H9 (cell line): ENCODE measurements around the gene CDS2. TPM values are rescaled to one million over a fixed set of nuclear protein-coding genes. Genes with fewer than 3 reads are reported as not detected.

Source experiments
- DNase-seq: peaks from one replicate; pipeline ENCODE4 v3.0.0-alpha.2; 2017
- H2AFZ ChIP-seq: one replicate; pipeline ENCODE4 v1.6.1; 2013; ENCODE audit warnings: mild to moderate bottlenecking, low read length, control low read depth, moderate library complexity
- H2AK5ac ChIP-seq: 2 replicates; pipeline ENCODE4 v1.6.1; 2013; ENCODE audit warnings: low read length, control low read depth, mixed read lengths; ENCODE audit not compliant: insufficient read length
- H2BK120ac ChIP-seq: one replicate; pipeline ENCODE4 v1.6.1; 2013; ENCODE audit warnings: low read depth, mild to moderate bottlenecking, low read length, control low read depth, inconsistent platforms; ENCODE audit not compliant: poor library complexity, severe bottlenecking
- H2BK12ac ChIP-seq: 2 replicates; pipeline ENCODE4 v1.6.1; 2013; ENCODE audit warnings: low read length, control low read depth, mixed read lengths, low read depth; ENCODE audit not compliant: insufficient read length
- H2BK15ac ChIP-seq: 2 replicates; pipeline ENCODE4 v1.6.1; 2013; ENCODE audit warnings: low read depth, low read length, control low read depth
- H2BK20ac ChIP-seq: one replicate; pipeline ENCODE4 v1.6.1; 2013; ENCODE audit warnings: low read depth, mild to moderate bottlenecking, low read length, control low read depth, inconsistent platforms; ENCODE audit not compliant: poor library complexity, severe bottlenecking
- H2BK5ac ChIP-seq: 2 replicates; pipeline ENCODE4 v1.6.1; 2013; ENCODE audit warnings: low read length, control low read depth, mixed read lengths; ENCODE audit not compliant: insufficient read length
- H3K14ac ChIP-seq: 2 replicates; pipeline ENCODE4 v1.6.1; 2013; ENCODE audit warnings: low read length, control low read depth; ENCODE audit not compliant: insufficient read depth
- H3K18ac ChIP-seq: 2 replicates; pipeline ENCODE4 v1.6.1; 2013; ENCODE audit warnings: low read depth, mild to moderate bottlenecking, mixed read lengths, low read length, control low read depth; ENCODE audit not compliant: insufficient read length
- H3K23ac ChIP-seq: 2 replicates; pipeline ENCODE4 v1.6.1; 2013; ENCODE audit warnings: low read length, control low read depth, mixed read lengths, low read depth; ENCODE audit not compliant: insufficient read length
- H3K23me2 ChIP-seq: 2 replicates; pipeline ENCODE4 v1.6.1; 2013; ENCODE audit warnings: low read depth, mild to moderate bottlenecking, mixed read lengths, low read length, control low read depth; ENCODE audit not compliant: insufficient read length, poor library complexity, severe bottlenecking
- H3K27ac ChIP-seq: 2 replicates; pipeline ENCODE4 v1.5.1; 2013; ENCODE audit warnings: low read length, control low read depth, mixed read lengths, low read depth; ENCODE audit not compliant: insufficient read length
- H3K27me3 ChIP-seq: 2 replicates; pipeline ENCODE4 v1.6.1; 2013; ENCODE audit warnings: low read length, control low read depth, inconsistent platforms; ENCODE audit not compliant: insufficient read depth
- H3K4ac ChIP-seq: 2 replicates; pipeline ENCODE4 v1.6.1; 2013; ENCODE audit warnings: low read depth, mild to moderate bottlenecking, control low read depth, inconsistent platforms, low read length, moderate library complexity
- H3K4me1 ChIP-seq: 2 replicates; pipeline ENCODE4 v1.6.1; 2013; ENCODE audit warnings: low read length, control low read depth, inconsistent platforms; ENCODE audit not compliant: insufficient read depth
- H3K4me2 ChIP-seq: 2 replicates; pipeline ENCODE4 v1.6.1; 2013; ENCODE audit warnings: low read length, control low read depth, mixed read lengths; ENCODE audit not compliant: insufficient read length, insufficient read depth
- H3K56ac ChIP-seq: 2 replicates; pipeline ENCODE4 v1.6.1; 2013; ENCODE audit warnings: low read depth, mild to moderate bottlenecking, mixed read lengths, low read length, control low read depth; ENCODE audit not compliant: insufficient read length
- H3K79me1 ChIP-seq: 2 replicates; pipeline ENCODE4 v1.6.1; 2013; ENCODE audit warnings: low read depth, mild to moderate bottlenecking, moderate library complexity, low read length, control low read depth, inconsistent platforms; ENCODE audit not compliant: insufficient read depth, poor library complexity, severe bottlenecking
- H3K79me2 ChIP-seq: 2 replicates; pipeline ENCODE4 v1.6.1; 2013; ENCODE audit warnings: low read length, control low read depth, inconsistent platforms; ENCODE audit not compliant: insufficient read depth
- H3K9ac ChIP-seq: 2 replicates; pipeline ENCODE4 v1.6.1; 2013; ENCODE audit warnings: low read length, control low read depth, mixed read lengths; ENCODE audit not compliant: insufficient read length; ENCODE audit errors: extremely low read depth
- H3K9me3 ChIP-seq: one replicate; pipeline ENCODE4 v1.6.1; 2013; ENCODE audit warnings: low read depth, low read length, inconsistent platforms; ENCODE audit not compliant: control insufficient read depth
- H3T11ph ChIP-seq: one replicate; pipeline ENCODE4 v1.6.1; 2013; ENCODE audit warnings: mild to moderate bottlenecking, low read length, control low read depth, inconsistent platforms
- H4K20me1 ChIP-seq: one replicate; pipeline ENCODE4 v1.6.1; 2013; ENCODE audit not compliant: control insufficient read depth, insufficient read length, insufficient read depth
- H4K5ac ChIP-seq: 2 replicates; pipeline ENCODE4 v1.6.1; 2013; ENCODE audit warnings: low read depth, mild to moderate bottlenecking, mixed read lengths, low read length, control low read depth; ENCODE audit not compliant: insufficient read length
- H4K8ac ChIP-seq: replicated peaks from 2 replicates; pipeline ENCODE4 v1.6.1; 2013; ENCODE audit warnings: low read length, control low read depth, mixed read lengths, low read depth; ENCODE audit not compliant: insufficient read length
- H4K91ac ChIP-seq: 2 replicates; pipeline ENCODE4 v1.6.1; 2013; ENCODE audit warnings: low read depth, mild to moderate bottlenecking, moderate library complexity, mixed read lengths, low read length, control low read depth; ENCODE audit not compliant: insufficient read length
- H3K27ac Mint-ChIP-seq, 3 experiments: 2 replicates in 2 of 3; 3 replicates in 1 of 3; pipeline ENCODE4 v1.8.0; 2020 to 2021; ENCODE audit warnings: mixed read lengths in 3 of 3, mild to moderate bottlenecking in 1 of 3, moderate library complexity in 1 of 3
- H3K27me3 Mint-ChIP-seq: 2 replicates; pipeline ENCODE4 v1.8.0; 2021; ENCODE audit warnings: low read depth, mild to moderate bottlenecking, moderate library complexity, mixed read lengths
- H3K36me3 Mint-ChIP-seq, 3 experiments: 2 replicates in 2 of 3; 3 replicates in 1 of 3; pipeline ENCODE4 v1.8.0; 2020 to 2021; ENCODE audit warnings: low read depth in 3 of 3, mixed read lengths in 3 of 3; ENCODE audit not compliant: insufficient read depth in 1 of 3
- H3K4me1 Mint-ChIP-seq, 2 experiments: 2 replicates each; pipeline ENCODE4 v1.8.0; 2020; ENCODE audit warnings: mixed read lengths in 2 of 2
- H3K4me3 Mint-ChIP-seq, 2 experiments: 2 replicates in 1 of 2; 3 replicates in 1 of 2; pipeline ENCODE4 v1.8.0; 2020 to 2021; ENCODE audit warnings: mild to moderate bottlenecking in 2 of 2, mixed read lengths in 2 of 2, moderate library complexity in 1 of 2
- H3K9me3 Mint-ChIP-seq, 2 experiments: 2 replicates in 1 of 2; 3 replicates in 1 of 2; pipeline ENCODE4 v1.8.0; 2020; ENCODE audit warnings: mild to moderate bottlenecking in 2 of 2, mixed read lengths in 2 of 2, moderate library complexity in 1 of 2
- WGBS: extraction: QIAGEN DNeasy Blood & Tissue Kit; methylation state at CpG from one replicate; pipeline ENCODE4 v1.1.7; 2013; ENCODE audit warnings: missing lambda C conversion rate, low lambda C conversion rate, mixed read lengths; ENCODE audit not compliant: insufficient read length; ENCODE audit errors: extremely low coverage; 5-methylcytosine and 5-hydroxymethylcytosine counted together
- total RNA-seq: library from RNA; stranded (reverse); gene quantifications from 2 replicates; pipeline ENCODE4 v1.2.1, GENCODE V29; 2021
- TF ChIP-seq, protein P1 (sequence below): fragments of 200-600 bp; sonication (generic); conservative IDR thresholded peaks from 3 replicates; pipeline ENCODE4 v1.8.0; 2021; ENCODE audit warnings: antibody characterized with exemption, mild to moderate bottlenecking

CDS2 gene
- total RNA-seq, 1 experiment from 2014 or later, result 63.2 TPM

DNA sequence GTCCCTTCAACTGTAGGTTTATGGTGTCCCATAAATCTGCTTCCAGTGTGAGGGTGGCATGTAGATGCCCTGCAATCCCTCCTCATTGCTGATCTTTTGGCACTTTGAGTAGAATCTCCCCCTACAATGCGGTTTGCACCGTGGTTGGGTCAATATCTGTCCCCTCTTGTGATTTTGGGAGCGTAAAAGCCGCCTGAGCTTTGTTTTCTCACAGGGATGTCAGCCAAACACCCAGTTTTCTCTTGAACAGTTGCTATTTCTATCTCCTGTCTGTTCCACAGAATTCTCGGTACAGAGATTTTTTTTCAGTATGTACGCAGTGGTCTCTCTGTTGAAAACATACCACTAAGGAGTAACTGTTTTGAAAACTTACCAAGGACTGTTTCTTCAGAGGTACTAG, 21.8 kb downstream of the CDS2 start:
- H3K23me2 ChIP-seq, result no peaks in the 10 kb centered on the region
- H3K27me3 Mint-ChIP-seq, result no peaks in the 10 kb centered on the region
- H3K9me3 Mint-ChIP-seq, result no peaks in the 10 kb centered on the region
- H2BK5ac ChIP-seq, result no peak overlapping the region
- H3K36me3 Mint-ChIP-seq, result no peaks in the 10 kb centered on the region; a peak in 2 of 7 replicates
- no peak overlapping the region for H2BK12ac ChIP-seq
- TF ChIP-seq, protein P1, sequence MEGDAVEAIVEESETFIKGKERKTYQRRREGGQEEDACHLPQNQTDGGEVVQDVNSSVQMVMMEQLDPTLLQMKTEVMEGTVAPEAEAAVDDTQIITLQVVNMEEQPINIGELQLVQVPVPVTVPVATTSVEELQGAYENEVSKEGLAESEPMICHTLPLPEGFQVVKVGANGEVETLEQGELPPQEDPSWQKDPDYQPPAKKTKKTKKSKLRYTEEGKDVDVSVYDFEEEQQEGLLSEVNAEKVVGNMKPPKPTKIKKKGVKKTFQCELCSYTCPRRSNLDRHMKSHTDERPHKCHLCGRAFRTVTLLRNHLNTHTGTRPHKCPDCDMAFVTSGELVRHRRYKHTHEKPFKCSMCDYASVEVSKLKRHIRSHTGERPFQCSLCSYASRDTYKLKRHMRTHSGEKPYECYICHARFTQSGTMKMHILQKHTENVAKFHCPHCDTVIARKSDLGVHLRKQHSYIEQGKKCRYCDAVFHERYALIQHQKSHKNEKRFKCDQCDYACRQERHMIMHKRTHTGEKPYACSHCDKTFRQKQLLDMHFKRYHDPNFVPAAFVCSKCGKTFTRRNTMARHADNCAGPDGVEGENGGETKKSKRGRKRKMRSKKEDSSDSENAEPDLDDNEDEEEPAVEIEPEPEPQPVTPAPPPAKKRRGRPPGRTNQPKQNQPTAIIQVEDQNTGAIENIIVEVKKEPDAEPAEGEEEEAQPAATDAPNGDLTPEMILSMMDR, result no peak
- H4K91ac ChIP-seq, result no peak overlapping the region
- no peak overlapping the region for H3T11ph ChIP-seq
- H3K4me1 ChIP-seq, result no peaks in the 10 kb centered on the region; the same call in 1 of the 2 replicates
- H3K14ac ChIP-seq, result no peak overlapping the region
- H3K23ac ChIP-seq, result no peak overlapping the region
- H3K56ac ChIP-seq, result no peak overlapping the region
- H4K5ac ChIP-seq, result no peak overlapping the region
- no peak overlapping the region for H2AK5ac ChIP-seq
- H2BK120ac ChIP-seq, result no peak overlapping the region
- H3K4me1 Mint-ChIP-seq, result peaks cover 12 to 16% of the 10 kb centered on the region in 2 experiments
- no peak overlapping the region for H3K27ac ChIP-seq
- H3K4me3 Mint-ChIP-seq, result no peak overlapping the region
- no peak overlapping the region for H3K4ac ChIP-seq
- no peaks in the 10 kb centered on the region for H4K20me1 ChIP-seq
- no peak overlapping the region for H2BK15ac ChIP-seq
- H2BK20ac ChIP-seq, result no peak overlapping the region
- DNase-seq, result no peak
- no peak overlapping the region for H2AFZ ChIP-seq
- no peaks in the 10 kb centered on the region for H3K9me3 ChIP-seq
- no peak overlapping the region for H3K18ac ChIP-seq
- H4K8ac ChIP-seq, result no peak overlapping the region
- H3K9ac ChIP-seq, result no peak overlapping the region
- no CpG with 5 or more reads among the region's 6 CpGs for WGBS
- no peaks in the 10 kb centered on the region; the same call in 1 of the 2 replicates for H3K79me2 ChIP-seq
- no peak overlapping the region; a peak in 2 of 7 replicates for H3K27ac Mint-ChIP-seq
- H3K27me3 ChIP-seq, result no peaks in the 10 kb centered on the region
- H3K79me1 ChIP-seq, result peaks cover 8% of the 10 kb centered on the region
- H3K4me2 ChIP-seq, result no peak overlapping the region
